ENCODE measurements around the gene FAM13A. TPM values are rescaled to one million over a fixed set of nuclear protein-coding genes. Genes with fewer than 3 reads are reported as not detected.

The FAM13A gene
- total RNA-seq, 1 donor from 2014 or later, result 68.5 TPM

GRCh38 chr4:88841635-88842034 is 215.3 kb downstream of the FAM13A start:
- DNase-seq, result no peak

GRCh38 chr4:88836216-88836615 is 220.8 kb downstream of the FAM13A start:
- DNase-seq, result no peak

- DNase-seq, result peak; percentile 37
Observed at GRCh38 chr4:88831031-88831430, 226.0 kb downstream of the FAM13A start.

DNA sequence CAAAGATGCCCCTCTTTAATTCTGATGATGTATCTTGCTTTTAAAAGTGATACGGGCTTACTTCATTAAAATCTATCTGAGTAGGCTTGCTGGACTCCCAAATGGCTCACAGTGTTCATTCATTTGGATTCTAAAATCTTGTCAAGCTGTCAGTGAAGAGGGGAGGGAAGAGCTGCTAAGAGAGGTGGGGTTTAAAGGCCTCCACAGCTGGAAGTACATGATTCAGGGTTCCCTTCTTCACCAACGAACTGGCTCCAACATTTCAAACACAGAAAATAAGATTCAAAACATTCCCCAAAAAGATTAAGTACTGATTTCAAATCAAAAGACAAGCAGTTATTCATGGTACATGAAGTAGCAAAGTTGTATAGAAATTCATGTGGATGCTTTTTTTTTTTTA is 226.4 kb downstream of the FAM13A start:
- DNase-seq, result no peak

DNA sequence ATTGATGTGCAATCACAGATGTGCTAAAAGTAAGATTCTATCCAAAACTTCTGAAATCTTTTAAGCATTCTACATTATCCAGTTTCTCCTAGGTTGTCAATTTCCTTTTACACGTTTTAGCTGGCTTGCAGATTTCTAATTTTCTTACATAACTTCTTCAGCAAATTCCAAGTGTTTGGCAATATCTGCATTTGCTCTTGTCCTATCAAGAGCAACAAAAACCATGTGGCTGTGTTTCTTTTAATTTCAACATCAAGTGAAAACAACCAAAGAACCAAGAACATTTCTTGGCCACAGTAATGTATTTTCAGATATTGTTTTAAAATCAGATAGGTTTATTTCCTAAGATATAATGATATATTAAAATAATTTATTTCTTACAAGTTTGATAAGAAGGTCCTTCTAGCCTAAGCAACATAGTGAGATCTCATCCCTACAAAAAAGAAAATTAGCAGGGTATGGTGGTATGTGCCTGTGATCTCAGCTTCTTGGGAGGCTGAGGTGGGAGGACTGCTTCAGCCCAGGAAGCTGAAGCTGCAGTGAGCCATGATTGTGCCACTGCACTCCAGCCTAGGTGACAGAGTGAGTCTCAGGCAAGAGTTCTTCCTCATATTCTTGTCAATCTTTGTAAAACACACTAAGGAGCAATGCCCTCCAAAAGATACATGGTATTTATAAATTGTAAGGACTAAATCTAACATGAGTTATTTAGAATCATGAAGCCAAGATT is 228.0 kb downstream of the FAM13A start:
- DNase-seq, result no peak

- no peak for DNase-seq
Observed at GRCh38 chr4:88827442-88827841, 229.5 kb downstream of the FAM13A start.

DNA sequence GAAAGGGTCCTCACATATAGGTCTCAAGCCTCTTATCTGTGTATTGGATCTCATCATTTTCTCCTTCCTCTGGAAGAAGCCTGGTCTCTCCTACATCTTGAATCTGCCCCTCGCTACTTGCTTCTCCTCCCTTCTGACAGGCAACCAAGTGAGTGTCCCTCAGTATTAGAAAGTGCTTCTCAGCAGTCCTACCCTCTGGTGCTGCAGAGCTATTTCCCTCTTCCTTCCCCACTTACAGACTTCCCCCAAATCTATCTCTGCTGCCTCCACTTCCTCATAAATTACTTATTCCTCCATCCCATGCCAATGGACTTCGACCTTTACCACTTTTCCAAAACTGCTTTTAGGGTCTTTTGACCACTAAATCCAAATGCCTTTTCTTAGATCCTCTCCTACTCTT is 230.2 kb downstream of the FAM13A start:
- DNase-seq, result no peak

GRCh38 chr4:88825931-88826330 is 231.1 kb downstream of the FAM13A start:
- DNase-seq, result no peak

- DNase-seq, result peak; percentile 98
Observed at GRCh38 chr4:88823058-88823919, 233.7 kb downstream of the FAM13A start.

DNA sequence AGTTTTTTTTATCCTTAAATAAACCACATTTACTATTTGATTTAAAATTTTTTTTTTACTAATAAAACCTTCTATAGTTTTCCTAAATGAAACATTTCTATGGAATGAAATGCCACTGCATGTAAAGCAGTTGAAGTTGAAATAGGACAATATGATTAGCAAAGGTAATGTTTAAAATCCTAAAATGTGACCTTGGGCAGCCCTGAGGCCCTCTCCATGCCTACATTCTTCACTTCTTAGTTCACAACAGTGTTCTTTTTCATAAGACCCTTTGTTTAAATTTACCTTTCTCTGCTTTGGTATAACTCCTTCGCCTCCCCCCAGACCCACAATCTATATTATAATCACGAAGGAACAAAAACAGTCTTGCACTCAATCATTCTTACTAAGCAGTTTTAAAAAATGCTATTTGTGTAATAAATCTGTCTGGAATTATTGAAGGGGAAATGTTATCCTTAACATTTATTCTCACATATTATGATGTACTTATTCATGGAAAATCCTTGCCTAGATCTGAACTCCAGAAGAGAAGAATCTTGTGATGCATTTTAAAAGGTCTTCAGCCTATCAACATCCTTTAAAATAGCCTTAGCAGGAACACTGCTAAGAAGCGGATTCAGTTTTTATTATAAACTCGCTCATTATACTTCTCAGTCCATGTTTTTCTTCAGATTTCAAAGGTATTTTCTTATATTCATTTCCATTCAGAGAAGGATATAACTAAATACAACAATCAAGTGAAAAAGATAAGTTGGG is 234.8 kb downstream of the FAM13A start:
- peak; percentile 38 for DNase-seq

- DNase-seq, result no peak
Observed at GRCh38 chr4:88821522-88821921, 235.5 kb downstream of the FAM13A start.

GRCh38 chr4:88820698-88821415 is 236.1 kb downstream of the FAM13A start:
- peak; percentile 40 for DNase-seq

GRCh38 chr4:88819818-88820697 is 236.9 kb downstream of the FAM13A start:
- no peak for DNase-seq

DNA sequence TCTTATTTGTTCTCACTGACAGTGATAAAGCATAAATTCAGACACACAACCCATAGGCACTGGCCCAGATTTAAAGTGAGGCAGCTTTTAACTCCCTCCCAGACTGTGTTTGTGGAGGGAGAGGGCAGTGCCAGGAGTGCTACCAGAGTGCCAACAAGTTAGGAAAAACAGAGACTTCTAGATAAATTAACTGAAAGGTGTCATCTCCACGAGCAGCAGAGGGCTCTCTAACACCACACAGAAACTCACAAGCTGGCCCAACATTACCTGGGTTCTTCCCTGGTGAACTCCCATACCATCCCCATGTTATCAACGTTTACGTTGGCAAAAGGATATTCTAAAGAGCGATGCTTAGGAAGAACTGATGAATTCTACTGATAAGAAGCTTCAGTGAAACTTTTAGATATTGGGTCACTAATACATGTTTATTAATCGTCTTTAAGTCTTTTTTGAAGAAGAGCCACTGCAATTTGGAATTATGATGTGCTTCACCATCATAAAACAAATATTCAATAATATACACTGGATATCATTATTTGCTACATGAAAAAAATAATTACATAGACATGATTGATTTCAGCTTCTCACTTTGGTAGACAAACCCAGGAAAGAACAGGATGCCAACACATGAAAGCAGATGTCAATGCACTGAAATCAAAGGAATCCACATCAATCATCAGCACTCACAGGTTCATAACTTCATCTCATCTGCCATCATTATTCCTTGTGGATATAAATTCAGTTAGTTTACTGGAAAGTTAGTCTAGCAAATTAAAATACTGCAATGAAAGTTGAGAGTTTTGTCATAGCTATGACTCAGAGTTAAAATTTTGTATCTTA is 238.1 kb downstream of the FAM13A start:
- DNase-seq, result peak; percentile 62

GRCh38 chr4:88817740-88818139 is 239.2 kb downstream of the FAM13A start:
- no peak for DNase-seq

DNA sequence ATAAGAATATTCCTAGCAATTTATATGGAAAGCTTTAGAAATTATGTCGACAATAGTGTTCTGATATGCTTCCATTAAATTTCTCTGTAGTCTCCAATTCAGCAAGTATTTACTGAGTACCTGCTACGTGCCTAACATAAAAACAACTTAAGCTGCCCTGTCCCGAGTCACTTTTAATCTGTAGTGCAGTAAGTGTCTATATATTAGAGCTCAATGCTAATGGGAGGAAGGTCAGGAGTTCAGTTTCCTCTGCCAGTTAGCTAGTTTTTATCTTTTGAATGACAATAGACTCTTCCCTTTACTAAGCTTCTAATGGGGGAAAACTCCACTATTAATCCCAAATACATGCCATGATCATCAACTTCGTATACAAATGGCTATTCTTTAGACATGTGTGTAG is 240.6 kb downstream of the FAM13A start:
- DNase-seq, result no peak

GRCh38 chr4:88814043-88814617 is 242.9 kb downstream of the FAM13A start:
- no peak for DNase-seq

GRCh38 chr4:88813013-88813412 is 244.0 kb downstream of the FAM13A start:
- DNase-seq, result no peak

DNA sequence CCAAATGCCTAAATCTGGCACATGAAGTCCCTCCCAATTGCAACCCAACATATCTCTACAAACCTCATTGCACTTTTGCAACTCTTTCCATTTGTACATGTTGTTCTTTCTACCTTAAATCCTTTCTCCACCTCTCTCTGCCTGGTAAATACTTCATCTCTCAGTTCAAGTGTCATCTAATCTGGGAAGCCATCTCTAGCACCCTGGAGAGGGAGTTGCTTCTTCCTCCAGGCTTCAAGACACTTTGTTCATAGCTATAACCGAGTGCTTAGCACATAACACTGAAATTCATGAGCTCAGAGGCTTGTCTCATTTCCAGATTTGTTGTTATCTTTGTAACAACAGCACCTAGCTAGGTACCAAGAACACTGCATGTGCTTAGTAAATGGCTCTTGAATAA is 244.6 kb downstream of the FAM13A start:
- DNase-seq, result peak; percentile 26

DNA sequence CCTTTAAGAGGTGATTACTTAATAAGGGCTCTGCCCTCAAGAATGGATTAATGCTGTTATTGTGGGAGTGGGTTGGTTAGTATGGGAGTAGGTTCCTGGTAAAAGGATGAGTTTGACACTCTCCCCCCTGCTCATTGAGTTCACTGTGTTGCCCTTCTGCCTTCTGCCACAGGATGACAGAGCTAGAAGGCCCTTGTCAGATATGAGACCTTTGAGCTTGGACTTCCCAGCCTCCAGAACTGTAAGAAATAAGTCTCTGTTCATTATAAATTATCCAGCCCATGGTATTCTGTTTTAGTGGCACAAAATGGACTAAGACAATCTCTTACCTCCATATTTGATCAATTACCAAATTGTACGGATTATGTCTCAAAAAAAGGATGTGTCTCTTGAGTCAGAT is 245.1 kb downstream of the FAM13A start:
- no peak for DNase-seq
